Activated naive CD4-positive, alpha-beta T cell treated with anti-CD3 and anti-CD28 coated beads, Interleukin-2, amount 50 U/mL, for 16 hours (primary cell): ENCODE data around the gene RANBP3.

Experiments
- DNase-seq: peaks from one replicate; pipeline ENCODE4 v3.0.0-alpha.2; 2020

RANBP3 gene

GRCh38 chr19:5947435-5947834 is 30.5 kb downstream of the RANBP3 start:
- no peak for DNase-seq

- DNase-seq: no peak
These were observed 34.3 kb downstream of the RANBP3 start for GRCh38 chr19:5943623-5944022.

DNA sequence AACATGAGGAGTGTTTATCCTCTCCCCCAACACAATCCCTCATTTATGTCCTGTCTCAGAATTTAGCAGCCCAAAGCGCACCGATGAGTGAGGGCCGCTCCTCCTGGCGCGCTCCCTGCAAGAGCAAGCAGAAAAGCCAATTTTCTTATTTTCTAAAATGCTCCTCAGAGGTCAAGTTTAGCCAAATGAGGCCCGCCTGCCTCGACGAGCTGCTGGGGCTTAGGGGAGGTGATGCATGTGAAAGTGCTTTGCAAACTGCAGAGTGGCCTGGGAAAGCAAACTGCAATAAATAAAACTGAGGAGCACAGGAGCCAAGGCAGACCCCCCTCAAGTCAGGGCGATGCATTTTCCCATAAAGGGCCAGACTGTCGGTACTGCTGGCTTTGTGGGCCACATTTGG is 34.9 kb downstream of the RANBP3 start:
- DNase-seq: no peak

- no peak for DNase-seq
These were observed 36.3 kb downstream of the RANBP3 start for GRCh38 chr19:5941673-5942072.

DNA sequence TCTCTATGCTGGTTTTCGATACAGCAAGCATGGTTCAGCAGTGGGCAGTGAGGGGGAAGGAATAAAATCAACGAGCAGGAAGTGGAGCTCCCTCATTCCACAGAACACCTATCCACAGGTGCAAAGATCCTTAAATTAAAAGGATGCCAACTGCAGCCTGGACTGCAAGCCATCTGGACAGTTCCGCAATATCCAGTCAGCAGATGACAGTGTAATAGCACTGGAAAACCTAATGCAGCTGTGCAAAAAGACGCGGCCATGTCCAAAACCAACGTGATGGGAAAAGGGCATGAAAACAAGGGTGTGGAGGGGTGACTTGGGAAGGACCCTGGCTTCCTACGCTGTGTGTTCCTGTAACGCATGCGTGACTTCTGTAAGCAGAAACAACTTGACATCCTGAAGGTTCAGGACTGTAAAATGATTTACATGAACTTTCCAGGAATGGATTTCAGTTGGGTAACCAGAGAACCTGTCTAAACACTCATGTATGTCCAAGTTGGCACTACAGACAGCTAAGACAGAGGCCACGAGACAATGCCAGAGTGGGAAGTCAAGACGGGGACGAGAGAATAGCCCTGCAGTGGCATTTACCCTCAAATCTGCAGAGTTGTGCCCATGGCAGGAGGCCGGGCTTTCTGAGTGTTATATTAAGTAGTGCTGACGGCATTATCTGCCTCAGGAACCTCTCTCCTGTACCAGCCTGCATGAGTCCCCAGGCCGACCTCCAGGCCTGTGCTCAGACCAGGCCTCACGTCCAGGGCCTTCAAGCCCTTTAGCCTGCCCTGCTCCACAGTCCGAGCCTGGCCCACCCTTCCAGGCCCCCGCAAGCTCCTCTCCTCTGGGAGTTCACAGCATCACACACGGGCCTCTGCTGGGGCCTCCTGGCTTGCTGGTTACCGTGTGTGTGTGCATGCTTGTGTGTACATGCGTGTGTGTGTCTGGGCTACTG is 37.4 kb downstream of the RANBP3 start:
- no peak for DNase-seq

DNA sequence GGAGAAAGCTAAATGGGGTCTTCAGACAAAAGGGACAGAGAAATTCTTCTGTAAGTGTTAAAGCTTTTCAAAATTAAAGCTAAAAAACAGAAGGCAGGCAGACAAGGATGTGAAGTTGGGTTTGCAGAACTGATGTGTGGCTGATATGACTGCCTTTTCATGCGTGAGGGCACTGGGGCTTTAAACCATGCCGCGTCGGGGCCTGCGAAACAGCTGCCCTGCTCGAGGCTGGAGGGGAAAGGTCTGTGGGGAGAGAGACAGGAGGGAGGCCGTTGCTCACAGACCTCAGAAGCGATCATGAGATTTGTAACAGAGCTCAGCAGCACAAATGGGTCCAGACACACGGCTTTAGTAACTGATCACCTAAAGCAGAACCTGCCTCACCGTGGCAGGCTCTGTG is 40.4 kb downstream of the RANBP3 start:
- DNase-seq: no peak

DNA sequence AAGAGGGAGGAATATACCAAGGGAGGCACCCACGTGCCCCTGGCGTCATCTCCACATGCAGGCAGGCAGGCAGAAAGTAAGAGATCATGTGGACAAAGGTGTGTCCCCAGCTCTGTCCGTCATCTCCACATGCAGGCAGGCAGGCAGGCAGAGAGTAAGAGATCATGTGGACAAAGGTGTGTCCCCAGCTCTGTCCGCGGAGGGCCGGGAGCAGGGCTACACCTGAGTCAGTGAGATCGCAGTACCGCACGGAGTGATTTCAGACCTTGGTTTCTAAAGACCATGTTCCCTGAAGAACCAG is 41.7 kb downstream of the RANBP3 start:
- no peak for DNase-seq

DNA sequence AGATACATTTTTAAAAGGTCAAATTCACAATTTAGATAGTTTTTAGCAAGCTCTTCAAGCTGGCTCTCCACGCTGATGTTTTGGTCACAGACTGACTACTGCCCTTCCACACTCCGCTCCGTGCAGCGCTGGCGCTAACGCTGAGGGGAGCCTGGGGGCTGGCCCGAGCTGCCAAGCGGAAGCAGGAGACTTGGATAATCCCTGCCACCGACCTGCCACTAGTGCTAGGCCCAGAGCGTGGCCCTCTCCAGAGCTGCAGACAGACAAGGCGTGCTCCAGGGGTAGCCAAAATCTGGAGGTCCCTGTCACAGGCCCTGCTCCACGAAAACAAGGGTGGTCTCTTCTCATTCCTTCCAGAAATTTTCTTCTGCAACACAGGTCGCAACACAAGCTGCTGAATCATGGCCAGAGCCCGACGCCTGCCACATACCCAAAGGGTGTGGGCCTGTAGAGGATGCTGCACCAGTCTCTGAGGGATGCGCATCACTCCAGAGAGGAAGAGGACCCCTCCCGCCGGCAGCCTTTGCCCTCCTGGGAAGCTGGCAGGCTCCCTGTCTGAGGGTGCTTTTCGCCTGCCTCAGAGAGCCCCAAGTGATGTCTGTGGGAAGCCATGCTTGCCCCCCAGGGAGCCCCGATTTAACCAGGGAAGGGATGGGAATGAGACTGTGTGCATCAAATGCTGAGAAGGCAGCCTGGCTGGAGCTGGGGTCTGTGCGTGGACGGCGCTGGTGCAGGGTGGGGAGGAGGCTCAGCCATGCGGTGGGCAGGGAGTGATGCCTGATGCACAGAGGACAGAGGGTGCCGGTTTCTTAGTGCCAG is 42.3 kb downstream of the RANBP3 start:
- no peak for DNase-seq

GRCh38 chr19:5934774-5935472 is 43.0 kb downstream of the RANBP3 start:
- DNase-seq: no peak

DNA sequence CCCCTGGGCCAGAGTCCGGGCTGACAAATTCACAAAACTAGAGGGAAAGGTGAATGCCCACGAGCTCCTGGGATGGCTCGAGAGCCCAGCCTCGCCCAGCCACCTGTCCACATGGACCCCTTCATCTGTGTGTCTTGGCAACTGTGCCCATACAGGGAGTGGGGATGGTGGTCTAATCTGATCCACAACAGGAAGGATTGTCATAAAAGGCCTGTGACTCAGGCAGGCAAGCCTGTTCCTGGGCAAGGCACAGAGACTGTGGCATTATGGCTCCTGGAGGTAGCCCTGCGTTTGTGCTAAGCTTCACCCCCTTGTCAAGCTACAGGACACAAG is 43.9 kb downstream of the RANBP3 start:
- DNase-seq: no peak

GRCh38 chr19:5933391-5934068 is 44.4 kb downstream of the RANBP3 start:
- no peak for DNase-seq

GRCh38 chr19:5932609-5933262 is 45.2 kb downstream of the RANBP3 start:
- no peak for DNase-seq

DNA sequence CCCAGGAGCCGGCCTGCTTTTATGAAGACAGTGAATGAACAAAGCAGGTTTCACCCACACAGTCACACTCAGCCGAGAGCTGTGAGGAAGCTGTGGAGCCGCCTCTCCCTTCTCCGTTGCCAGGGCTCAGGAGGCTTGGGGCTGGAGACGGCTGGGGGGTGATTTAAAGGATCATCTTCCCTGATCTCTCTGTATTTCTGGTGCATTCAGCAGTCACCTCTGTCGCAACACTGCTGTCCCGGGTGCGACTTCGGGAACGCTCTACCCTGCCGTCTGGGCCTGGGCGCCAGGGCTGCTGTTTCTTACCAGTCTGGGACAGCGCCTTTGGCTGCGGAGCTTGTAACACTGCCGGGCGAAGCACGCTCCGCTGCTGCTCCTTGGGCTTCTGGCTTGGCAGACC is 45.8 kb downstream of the RANBP3 start:
- DNase-seq: no peak

- DNase-seq: no peak
These were observed 46.7 kb downstream of the RANBP3 start for GRCh38 chr19:5931251-5931650.

GRCh38 chr19:5929625-5930024 is 48.3 kb downstream of the RANBP3 start:
- DNase-seq: no peak

DNA sequence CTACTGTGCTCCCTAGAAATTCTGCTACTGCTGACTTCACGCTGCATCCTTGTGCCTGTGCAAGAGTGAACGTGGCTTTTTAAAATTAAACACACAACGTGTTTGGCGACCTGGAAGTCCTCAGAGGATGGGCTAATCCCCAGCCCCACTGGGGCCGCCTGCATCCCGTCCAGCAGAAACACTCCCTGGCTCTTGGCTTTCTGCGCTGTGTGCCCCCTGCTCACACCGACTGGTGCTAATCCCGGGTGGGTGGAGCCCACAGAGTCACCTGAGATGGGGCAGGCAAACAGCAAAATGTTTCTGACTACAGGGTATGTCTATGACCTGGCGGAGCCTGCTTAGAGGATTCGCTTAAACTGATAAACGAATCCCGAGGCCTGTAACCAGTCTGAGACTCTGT is 48.8 kb downstream of the RANBP3 start:
- DNase-seq: no peak

DNA sequence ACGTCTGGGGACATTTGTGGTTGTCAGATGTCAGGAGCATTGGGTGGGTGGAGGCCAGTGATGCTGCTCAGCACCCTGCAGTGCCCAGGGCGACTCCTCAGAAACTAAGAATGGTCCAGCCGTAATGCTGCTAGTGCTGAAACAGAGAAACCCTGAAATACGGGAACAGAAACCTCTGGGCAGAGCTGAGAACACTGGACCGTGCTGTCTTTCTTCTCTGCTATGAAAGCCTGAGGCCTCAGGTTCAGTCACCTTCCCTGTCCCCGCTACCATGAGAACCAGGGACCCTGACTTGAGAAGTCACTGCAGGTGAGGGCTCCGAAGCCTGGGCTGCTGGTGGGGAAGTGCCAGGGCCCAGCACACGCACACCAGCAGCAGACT is 50.5 kb downstream of the RANBP3 start:
- no peak for DNase-seq

DNA sequence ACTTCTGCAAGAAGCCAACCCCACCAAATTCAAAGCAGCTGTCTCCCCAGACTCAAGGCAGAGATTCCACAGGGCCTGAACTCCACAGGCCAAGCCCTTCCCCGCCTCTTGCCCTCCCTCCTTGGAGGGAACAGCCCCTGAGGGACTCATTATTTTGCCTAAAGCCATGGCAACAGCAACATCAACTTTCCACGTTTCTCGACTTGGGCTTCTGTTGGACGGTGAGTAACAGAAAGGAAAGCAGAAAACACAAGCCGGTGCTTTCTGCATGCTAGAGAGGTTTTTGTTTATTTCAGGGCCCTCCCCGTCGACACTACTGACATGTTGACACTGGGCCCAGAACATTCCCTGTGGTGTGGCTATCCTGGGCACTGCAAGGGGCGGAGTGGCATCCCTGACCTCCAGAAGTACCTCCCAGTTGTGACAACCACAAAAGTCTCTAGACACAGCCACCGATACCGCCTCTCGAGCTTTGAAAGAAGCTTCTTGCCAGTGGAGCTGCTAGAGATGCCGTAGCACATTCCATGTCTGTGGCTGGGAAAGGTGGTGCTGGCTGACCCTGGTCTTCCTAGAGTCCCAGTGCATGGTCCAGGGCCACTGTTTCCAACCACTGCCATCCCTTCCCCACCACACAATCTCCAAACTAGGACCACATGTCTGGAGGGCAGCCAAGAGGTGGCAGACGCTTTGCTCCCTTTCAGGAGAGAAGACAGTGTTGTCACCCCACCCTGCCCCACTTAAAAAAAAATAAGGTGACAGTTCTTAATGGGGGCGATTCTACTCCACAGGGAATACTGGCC is 51.1 kb downstream of the RANBP3 start:
- DNase-seq: no peak

DNA sequence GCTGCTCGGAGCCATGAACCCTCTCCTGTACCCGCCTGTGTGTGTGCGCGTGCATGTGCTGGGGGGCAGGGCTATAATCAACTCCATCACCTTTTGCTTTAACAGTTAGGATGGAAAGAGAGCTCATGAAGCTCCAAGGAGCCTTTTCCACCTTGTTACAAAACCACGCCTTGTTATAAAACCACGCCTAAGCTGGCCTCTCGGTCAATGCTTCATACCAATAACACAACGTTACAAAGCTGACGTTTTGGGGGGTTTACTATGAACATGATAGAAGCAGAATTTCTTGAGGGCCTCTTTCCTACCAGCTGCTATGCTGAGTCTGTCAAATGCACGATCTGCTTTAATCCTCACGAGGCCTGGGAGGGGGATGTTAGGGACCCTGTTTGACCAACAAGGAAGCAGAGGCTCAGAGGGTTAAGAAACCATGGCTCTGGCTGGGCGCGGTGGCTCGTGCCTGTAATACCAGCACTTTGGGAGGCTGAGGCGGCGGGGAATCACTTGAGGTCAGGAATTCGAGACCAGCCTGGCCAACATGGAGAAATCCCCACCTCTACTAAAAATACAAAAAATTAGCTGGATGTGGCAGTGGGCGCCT is 52.0 kb downstream of the RANBP3 start:
- no peak for DNase-seq

DNA sequence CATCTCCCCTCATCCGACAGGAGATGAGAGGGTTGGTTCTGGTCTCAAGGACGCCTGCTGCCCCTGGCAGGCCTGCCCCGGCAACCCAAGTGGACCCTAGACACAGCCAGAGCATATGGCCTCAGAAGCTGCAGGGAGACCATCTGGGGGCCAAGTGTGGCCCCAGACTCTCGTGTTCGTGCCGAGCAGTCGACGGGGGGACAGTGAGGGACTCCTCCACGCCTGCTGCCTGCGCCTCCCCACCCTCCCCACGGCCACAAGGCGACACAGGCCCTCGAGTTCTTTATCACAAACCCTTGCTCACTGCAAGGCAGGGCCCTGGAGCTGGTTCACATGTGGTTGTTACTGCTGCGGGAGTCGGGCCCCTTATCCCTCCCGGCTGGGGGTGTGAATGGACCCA is 54.6 kb downstream of the RANBP3 start:
- no peak for DNase-seq

- no peak for DNase-seq
These were observed 55.8 kb downstream of the RANBP3 start for GRCh38 chr19:5922161-5922545.
